Upper lobe of right lung (tissue), 1 donor: ENCODE results near the gene GAREM2. TPM values are rescaled to one million over a fixed set of nuclear protein-coding genes. Genes with fewer than 3 reads are reported as not detected.
A peak's percentile ranks its signal among the peaks of the same experiment; 100 is the strongest.

ENCODE experiments used
- ATAC-seq: fragments of 200-7000 bp; cut with Tn5 transposase; one replicate; pipeline ENCODE4 v1.9.1; 2020; ENCODE audit warnings: mild to moderate bottlenecking, moderate library complexity
- DNase-seq: peaks from one replicate; pipeline ENCODE4 v3.0.0-alpha.2; 2020
- H3K27ac ChIP-seq: fragments of 200-600 bp; one replicate; pipeline ENCODE4 v1.8.0; 2022
- H3K27me3 ChIP-seq: fragments of 200-600 bp; one replicate; pipeline ENCODE4 v1.8.0; 2022; ENCODE audit warnings: mild to moderate bottlenecking
- H3K36me3 ChIP-seq: fragments of 200-600 bp; one replicate; pipeline ENCODE4 v1.8.0; 2022
- H3K4me1 ChIP-seq: fragments of 200-600 bp; one replicate; pipeline ENCODE4 v1.8.0; 2022
- H3K4me3 ChIP-seq: fragments of 200-600 bp; one replicate; pipeline ENCODE4 v1.8.0; 2022; ENCODE audit warnings: mild to moderate bottlenecking
- H3K9me3 ChIP-seq: fragments of 200-600 bp; one replicate; pipeline ENCODE4 v1.8.0; 2022
- intact Hi-C: fragments of 100-400 bp; cut with DNase I; formaldehyde crosslinking; loops from one replicate; pipeline ENCODE4 v1.11.0; 2022
- total RNA-seq: library from RNA; stranded (reverse); fragmentation: NEBNext Ultra II Directional; extraction: Animal tissue kit (Norgen Biotek cat#: 25700); gene quantifications from one replicate; pipeline ENCODE4 v1.2.1, GENCODE V29; 2021
- TF ChIP-seq, protein P1 (sequence below): fragments of 200-600 bp; IDR thresholded peaks from one replicate; pipeline ENCODE4 v1.8.0; 2022; ENCODE audit warnings: antibody characterized with exemption
- donor health status: DM: no; HTN: yes; CAD: no; lungs with severe emphysema.

GAREM2 gene
- total RNA-seq, 1 donor from 2014 or later: 1.9 TPM

DNA sequence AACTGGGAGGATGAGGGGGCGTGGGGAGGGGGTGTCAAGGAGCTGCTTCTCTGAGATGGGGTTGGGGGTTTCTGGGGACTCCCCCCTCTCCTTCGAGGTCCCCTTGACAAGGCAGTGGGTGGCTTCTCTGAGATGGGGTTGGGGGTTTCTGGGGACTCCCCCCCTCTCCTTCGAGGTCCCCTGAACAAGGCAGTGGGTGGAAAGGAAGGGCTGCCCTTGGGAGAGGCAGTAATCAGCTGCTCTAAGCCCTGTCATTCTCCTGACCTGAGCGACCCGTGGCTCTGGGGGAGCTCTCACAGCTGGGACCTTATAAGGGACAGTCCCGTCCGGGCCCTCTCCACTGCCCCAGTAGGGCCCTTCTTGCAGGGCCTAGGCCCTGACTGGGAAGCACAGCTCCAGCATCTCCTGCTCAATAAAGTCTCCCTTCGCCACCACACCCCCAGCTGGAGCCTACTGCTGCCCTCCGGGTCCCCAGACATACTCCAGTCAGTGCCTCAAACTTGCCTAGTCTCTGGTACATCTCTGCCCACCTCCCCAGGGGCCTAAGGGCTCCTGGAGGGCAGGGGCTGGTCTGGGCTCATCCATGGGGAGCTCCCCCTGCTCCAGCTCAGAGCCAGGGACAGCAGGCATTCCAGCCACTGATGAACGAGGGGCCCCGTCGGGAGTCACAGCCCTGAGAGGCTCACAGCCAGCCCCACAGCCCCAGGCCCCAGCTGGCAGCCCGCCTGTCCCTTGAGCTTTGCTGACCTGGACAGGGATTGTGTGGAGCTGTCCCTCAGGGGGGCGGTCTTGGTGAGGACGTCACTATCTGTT is 2.8 kb downstream of the GAREM2 start:
- Histone ChIP-seq H3K4me3 (no peak overlapping the region), H3K27me3 (peaks cover 40% of the 10 kb centered on the region), H3K4me1 (peaks cover 12% of the 10 kb centered on the region), H3K36me3 (no peaks in the 10 kb centered on the region), H3K9me3 (no peaks in the 10 kb centered on the region), H3K27ac (no peak overlapping the region)
- TF ChIP-seq, protein P1, sequence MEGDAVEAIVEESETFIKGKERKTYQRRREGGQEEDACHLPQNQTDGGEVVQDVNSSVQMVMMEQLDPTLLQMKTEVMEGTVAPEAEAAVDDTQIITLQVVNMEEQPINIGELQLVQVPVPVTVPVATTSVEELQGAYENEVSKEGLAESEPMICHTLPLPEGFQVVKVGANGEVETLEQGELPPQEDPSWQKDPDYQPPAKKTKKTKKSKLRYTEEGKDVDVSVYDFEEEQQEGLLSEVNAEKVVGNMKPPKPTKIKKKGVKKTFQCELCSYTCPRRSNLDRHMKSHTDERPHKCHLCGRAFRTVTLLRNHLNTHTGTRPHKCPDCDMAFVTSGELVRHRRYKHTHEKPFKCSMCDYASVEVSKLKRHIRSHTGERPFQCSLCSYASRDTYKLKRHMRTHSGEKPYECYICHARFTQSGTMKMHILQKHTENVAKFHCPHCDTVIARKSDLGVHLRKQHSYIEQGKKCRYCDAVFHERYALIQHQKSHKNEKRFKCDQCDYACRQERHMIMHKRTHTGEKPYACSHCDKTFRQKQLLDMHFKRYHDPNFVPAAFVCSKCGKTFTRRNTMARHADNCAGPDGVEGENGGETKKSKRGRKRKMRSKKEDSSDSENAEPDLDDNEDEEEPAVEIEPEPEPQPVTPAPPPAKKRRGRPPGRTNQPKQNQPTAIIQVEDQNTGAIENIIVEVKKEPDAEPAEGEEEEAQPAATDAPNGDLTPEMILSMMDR: no peak
- DNase-seq: no peak
- ATAC-seq: no peak
- intact Hi-C loops: no loop called here

GRCh38 chr2:26176279-26176615 is 3.4 kb downstream of the GAREM2 start:
- intact Hi-C loops: no loop called here
- ATAC-seq (no peak), DNase-seq (no peak)
- Histone ChIP-seq H3K36me3 (no peaks in the 10 kb centered on the region), H3K27me3 (peaks cover 40% of the 10 kb centered on the region), H3K9me3 (no peaks in the 10 kb centered on the region), H3K27ac (no peak overlapping the region), H3K4me1 (peaks cover 12% of the 10 kb centered on the region), H3K4me3 (no peak overlapping the region)
- TF ChIP-seq, protein P1: no peak

DNA sequence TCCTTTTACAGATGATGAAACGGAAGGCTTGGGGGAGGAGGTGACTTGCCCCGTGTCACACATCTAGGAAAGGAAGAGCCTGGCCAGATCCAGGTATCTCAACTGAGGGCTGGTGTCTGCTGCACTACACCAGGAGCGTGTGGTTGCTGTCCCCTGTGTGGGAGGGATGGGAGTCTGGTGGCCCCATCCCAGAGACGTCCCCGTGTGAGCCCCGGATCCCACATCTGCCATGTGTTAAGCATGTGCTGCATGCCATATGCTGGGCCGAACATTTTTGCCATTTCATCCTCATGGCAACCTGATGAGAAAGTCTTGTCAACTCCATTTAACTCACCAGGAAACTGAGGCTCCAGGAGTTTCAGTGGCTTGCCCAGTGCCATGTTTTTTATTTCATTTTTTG is 4.2 kb downstream of the GAREM2 start:
- TF ChIP-seq, protein P1: no peak
- H3K9me3 ChIP-seq: no peaks in the 10 kb centered on the region
- intact Hi-C loops: no loop called here
- no peak for DNase-seq
- peaks cover 34% of the 10 kb centered on the region for H3K27me3 ChIP-seq
- peaks cover 12% of the 10 kb centered on the region for H3K4me1 ChIP-seq
- ATAC-seq: no peak
- no peaks in the 10 kb centered on the region for H3K36me3 ChIP-seq
- no peak overlapping the region for H3K4me3 ChIP-seq
- no peak overlapping the region for H3K27ac ChIP-seq

GRCh38 chr2:26178246-26178645 is 5.4 kb downstream of the GAREM2 start:
- Histone ChIP-seq H3K27me3 (peaks cover 29% of the 10 kb centered on the region), H3K4me3 (peak overlapping the region; percentile 61), H3K27ac (no peak overlapping the region), H3K4me1 (peaks cover 11% of the 10 kb centered on the region), H3K36me3 (no peaks in the 10 kb centered on the region), H3K9me3 (no peaks in the 10 kb centered on the region)
- intact Hi-C loops: no loop called here
- no peak for ATAC-seq
- DNase-seq: no peak
- TF ChIP-seq, protein P1: no peak

DNA sequence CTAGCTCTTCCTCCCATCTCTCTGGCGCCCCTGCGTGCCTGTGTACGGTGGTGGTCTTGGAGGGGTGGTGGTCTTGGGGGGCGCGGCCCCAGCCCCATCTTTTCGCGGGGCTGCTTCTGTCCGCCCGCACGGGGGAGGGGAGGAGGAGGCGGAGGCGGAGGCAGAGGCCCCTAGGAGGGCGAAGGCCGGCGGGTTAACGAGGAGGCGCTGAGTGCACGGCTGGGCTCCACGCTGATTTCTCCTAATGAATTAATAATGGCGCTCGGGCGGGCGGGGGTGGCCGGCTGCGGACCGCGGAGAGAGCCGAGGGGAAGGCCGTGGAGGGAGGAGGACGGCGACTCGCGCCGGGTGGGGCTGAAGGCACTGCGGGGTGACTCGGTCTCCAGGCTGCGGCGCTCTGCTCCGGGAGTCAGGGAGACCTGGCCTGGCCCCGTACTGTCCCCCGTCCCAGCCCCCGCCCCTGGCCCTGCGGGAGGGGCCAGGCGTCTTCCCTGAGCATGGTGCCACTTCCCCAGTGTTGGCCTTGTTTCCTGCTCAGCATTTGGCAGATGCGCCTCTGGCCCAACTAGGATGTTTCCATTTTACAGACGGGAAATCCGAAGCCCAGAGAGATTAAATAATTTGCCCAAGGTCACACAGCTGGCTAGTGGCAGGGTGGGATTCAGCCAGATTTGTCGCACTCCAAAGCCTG is 6.0 kb downstream of the GAREM2 start:
- H3K4me1 ChIP-seq: peaks cover 8% of the 10 kb centered on the region
- H3K36me3 ChIP-seq: no peaks in the 10 kb centered on the region
- H3K27me3 ChIP-seq: peaks cover 23% of the 10 kb centered on the region
- no peaks in the 10 kb centered on the region for H3K9me3 ChIP-seq
- H3K4me3 ChIP-seq: peak overlapping the region; percentile 61
- DNase-seq: no peak
- ATAC-seq: peak; percentile 57
- intact Hi-C loops: no loop called here
- TF ChIP-seq, protein P1: no peak
- H3K27ac ChIP-seq: peak overlapping the region; percentile 55
